HL-60/S4 treated with retinoic acid at 250 ng/mL for 4 days and 3 days (cell line): ENCODE measurements around the gene ANKFN1.

Source experiments
- in situ Hi-C: fragments of 300-500 bp; cut with MboI; formaldehyde crosslinking; loops from 2 replicates; pipeline ENCODE4 v1.7.0; 2022; ENCODE audit warnings: low sequenced_read_pairs

ANKFN1 gene

GRCh38 chr17:56175299-56175955 lies 22.2 kb downstream of the ANKFN1 start:
- in situ Hi-C loops = no loop called here

GRCh38 chr17:56176091-56176490 lies 22.8 kb downstream of the ANKFN1 start:
- in situ Hi-C loops = no loop called here

GRCh38 chr17:56177361-56177760 lies 24.1 kb downstream of the ANKFN1 start:
- in situ Hi-C loops = no loop called here

DNA sequence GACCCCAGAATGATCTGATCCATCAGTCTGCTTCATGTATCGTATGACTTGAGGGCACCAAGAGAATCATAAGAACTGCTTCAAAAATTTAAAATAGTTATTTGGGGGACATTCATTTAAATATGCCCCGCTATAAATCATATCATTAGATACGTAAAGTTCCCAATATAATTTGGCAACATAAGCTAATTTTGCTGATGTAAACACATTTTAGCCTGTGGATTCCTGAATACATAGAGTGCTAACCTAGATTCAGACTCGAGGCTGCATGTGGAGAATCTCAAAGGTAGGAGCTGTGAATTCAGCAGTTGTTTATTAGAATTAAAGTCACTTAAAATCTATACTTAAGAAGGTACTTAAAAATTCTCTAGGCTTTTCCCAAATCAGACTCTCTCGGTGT lies 24.9 kb downstream of the ANKFN1 start:
- in situ Hi-C loops = no loop called here

GRCh38 chr17:56182081-56182480 lies 28.8 kb downstream of the ANKFN1 start:
- in situ Hi-C loops = no loop called here

- in situ Hi-C loops = no loop called here
Observed at GRCh38 chr17:56184650-56185049, 31.4 kb downstream of the ANKFN1 start.

DNA sequence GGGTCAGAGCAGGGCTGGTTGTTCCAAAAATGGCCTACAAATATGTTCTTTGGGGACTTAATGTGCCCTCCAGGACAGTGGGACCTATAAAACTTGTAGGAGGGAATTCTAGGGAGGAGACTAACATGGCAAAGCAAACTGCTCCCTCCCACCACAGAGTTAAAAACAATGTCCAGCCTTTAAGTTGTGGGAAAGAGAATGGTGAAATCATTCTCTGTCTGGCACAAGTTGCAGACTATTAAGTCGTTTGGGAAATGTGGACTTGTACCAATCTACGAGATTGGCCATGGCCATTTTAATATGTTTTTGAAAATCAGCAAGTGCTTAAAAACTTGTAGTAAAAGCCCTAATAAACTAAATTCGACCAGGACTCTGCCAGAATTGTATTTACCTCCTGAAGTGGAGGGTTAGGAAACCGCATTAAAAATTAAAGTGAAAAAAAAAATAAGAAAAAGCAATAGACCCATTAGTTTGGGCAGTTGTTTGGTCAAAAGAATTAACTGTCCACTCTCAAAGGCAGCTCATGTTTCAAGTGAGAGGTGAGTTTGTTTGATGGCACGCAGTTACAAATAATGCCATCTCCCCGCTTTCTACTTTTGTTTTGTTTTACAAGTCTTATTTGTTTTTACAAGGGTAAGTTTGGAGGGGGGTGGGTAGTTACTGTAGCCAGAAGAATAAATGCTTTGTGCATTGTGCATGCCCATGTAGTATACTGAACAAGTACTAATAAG lies 32.4 kb downstream of the ANKFN1 start:
- in situ Hi-C loops = no loop called here

DNA sequence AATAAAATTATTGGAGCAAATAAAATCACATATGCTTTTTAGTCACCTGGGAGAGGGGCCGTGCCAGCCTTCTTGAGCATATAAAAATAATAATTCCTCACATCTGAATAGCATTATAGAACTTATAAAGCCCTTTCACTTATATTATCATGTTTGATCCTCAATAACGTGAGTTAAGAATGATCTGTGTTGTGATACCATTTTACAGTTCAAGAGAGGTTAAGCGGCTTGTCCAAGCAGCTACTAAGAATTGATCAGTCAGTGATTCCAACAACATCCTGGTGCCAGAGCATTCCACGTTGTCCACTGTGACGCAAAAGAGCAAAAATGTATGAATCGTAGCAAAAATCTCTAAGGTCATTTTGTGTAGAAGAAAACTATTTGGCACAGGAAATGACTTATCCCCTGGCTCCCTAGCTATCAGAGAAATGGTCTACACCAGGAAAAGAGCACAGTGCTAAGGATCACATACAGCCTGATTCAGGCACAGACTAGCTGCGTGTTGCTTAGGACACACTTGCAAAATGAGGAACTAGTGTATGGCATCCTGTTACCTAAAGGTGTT lies 33.0 kb downstream of the ANKFN1 start:
- in situ Hi-C loops = no loop called here

DNA sequence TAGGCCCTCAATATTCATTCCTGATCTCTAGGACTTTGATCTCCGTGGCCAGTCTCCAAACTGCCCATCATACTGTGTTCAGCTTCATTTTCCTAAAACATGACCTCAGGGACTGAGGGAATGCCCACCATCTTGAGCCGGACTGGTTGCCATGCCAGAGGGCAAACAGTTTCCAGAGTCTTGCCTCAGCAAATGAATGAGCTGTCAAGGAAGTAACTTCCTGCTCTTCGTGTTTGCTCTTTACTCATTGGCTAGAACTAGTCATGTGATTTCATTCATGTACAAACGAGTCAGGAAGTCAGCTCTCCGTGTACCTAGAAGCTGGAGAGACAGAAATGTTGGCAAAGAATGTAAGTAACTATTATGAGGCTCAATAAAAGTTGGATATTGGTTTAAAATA lies 50.2 kb downstream of the ANKFN1 start:
- in situ Hi-C loops = no loop called here

- in situ Hi-C loops = no loop called here
Observed at GRCh38 chr17:56206351-56206750, 53.1 kb downstream of the ANKFN1 start.

- in situ Hi-C loops = no loop called here
Observed at GRCh38 chr17:56213031-56213430, 59.8 kb downstream of the ANKFN1 start.

GRCh38 chr17:56217921-56218320 lies 64.6 kb downstream of the ANKFN1 start:
- in situ Hi-C loops = no loop called here

GRCh38 chr17:56222255-56222654 lies 69.0 kb downstream of the ANKFN1 start:
- in situ Hi-C loops = no loop called here

DNA sequence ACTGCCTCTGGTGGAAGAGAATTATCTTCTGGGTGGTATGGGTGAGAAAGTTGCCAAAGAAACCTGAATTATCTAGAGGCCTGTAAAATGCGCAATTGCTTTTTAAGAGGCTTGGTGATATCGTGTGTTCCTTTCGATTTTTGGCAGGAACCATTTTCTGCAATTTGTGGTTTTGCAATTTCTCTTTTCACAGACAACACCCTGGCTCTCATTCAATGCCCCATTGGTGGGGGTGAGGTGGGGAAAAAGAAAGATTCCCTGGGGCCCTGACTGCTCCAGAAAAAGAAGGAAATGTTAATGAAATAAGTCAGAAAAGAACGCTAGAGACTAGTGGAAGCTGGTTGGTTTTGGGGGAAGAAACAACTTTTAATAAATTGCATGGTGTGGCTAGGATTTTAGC lies 77.4 kb downstream of the ANKFN1 start:
- in situ Hi-C loops = no loop called here

DNA sequence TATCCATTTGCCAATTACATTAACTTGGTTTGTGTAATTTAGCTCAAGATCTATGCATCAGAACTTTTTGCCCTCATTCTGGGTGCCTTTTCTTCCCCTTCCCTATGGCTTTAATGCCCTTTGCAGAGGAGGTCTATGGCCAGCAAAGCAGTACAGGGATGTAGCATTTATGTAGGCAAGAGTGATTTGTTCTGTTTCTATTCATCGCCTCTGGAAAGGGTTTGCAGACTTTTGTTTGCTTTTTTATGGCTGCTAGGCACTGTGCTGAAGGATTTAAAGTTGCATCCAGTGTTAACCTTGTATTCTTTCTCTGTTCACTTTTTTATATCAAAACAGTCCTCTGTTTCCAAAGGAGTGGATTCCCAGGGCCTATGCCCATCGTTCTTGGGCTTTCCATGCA lies 78.0 kb downstream of the ANKFN1 start:
- in situ Hi-C loops = no loop called here

DNA sequence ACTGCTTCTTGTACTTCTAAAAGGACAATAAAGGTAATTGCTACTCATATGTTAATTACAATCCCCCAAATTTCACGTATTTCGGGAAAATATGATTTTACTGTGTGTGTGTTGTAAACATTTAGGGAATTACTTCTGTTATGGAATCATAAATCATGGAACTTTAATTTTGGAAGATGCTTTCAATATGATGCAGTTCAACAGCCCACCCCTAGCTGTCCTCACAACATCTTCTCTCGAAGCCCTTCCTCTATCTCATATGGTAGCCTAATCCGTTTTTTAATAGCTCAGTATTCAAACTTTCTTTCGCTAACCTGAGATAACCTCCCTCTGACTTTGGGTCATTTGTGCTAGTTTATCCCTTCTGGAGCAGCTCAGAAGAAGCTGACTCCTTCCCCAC lies 78.4 kb downstream of the ANKFN1 start:
- in situ Hi-C loops = no loop called here

GRCh38 chr17:56244268-56244890 lies 91.1 kb downstream of the ANKFN1 start:
- in situ Hi-C loops = no loop called here

DNA sequence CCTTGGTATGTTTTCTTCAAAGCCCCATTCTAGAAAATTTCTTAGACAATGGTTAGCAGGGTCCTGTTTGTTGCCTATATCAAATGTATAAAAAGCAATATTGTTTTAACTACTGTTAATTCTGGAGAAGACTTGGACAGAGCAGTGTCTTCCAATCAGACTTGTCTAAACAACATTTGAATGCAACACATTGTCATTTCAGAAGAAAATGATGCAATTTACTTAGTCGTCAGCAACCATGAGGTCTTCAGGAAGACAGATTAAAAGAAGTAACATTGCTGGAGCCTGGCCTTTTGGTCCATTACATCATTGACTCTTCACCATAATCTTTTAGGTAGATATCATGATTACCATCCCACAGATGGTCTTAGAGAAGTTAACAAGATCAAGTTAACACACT lies 94.5 kb downstream of the ANKFN1 start:
- in situ Hi-C loops = no loop called here

DNA sequence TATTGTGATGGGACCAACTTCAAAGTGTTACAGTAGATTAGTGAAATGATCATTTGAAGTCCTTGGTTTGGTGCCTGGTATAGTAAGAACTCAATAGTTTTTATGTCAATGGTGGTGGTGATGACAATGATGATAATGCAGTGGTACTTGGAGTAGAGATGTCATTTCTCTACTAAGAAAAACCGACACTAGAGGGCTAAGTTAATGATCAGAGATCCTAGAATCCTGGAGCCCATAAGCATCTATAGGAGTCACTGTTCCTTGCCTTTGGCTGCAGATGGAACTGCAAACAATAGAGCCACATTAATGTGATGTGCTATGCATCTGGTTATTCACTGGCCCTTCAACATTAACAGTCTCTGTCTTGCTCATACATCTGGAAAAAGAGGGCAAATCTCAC lies 103.8 kb downstream of the ANKFN1 start:
- in situ Hi-C loops = no loop called here

- in situ Hi-C loops = no loop called here
Observed at GRCh38 chr17:56260376-56261002, 107.2 kb downstream of the ANKFN1 start.

GRCh38 chr17:56262803-56263202 lies 109.5 kb downstream of the ANKFN1 start:
- in situ Hi-C loops = no loop called here
